SIG-M5 treated with dmso at 0.1 percent for 504 hours (cell line): ENCODE results near the gene SMIM10L1.

Source experiments
- DNase-seq: peaks from one replicate; lab custom pipeline; 2025; ENCODE audit not compliant: unreplicated experiment; lab: John Stamatoyannopoulos, UW

The SMIM10L1 gene

GRCh38 chr12:11183011-11183410 is 12.0 kb downstream of the SMIM10L1 start:
- DNase-seq, result no peak

GRCh38 chr12:11186837-11187236 is 15.8 kb downstream of the SMIM10L1 start, which contains the start of gene TAS2R42:
TSS of gene TAS2R42 (minus strand) at chr12:11186937. CDS start at chr12:11186937, 0 bp downstream.
- DNase-seq, result no peak

DNA sequence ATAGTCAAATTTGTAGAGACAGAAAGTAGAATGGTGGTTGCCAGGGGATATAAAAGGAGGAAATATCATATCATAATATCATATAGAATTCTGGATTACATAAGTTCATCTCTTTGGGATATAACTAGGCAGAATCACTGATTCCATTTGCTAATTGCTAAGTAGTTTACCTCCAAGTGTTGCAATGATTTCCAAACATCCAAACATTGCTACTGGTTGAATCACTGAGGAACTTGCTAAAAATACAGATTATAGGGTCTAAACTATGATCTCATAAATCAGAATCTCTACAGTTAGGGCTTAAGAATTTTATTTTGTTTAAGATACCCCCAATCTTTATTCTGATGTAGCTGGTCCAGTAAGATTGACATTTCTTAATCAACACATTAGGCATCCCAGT is 31.8 kb downstream of the SMIM10L1 start:
- no peak for DNase-seq

GRCh38 chr12:11204173-11204572 is 33.2 kb downstream of the SMIM10L1 start:
- DNase-seq, result no peak

GRCh38 chr12:11209113-11209512 is 38.1 kb downstream of the SMIM10L1 start:
- no peak for DNase-seq
